A549 (cell line): ENCODE measurements around the gene TIE1. TPM values are rescaled to one million over a fixed set of nuclear protein-coding genes. Genes with fewer than 3 reads are reported as not detected.

Source experiments
- ATAC-seq, 2 experiments: fragments of 200-7000 bp in 1 of 2; fragments of >200 bp in 1 of 2; cut with Nextera tagmentation in 1 of 2; cut with Tn5 transposase in 1 of 2; 3 replicates each; pipeline versions ENCODE4 v1.8.0 to v1.9.1; 2018 to 2020; ENCODE audit warnings: mild to moderate bottlenecking in 1 of 2, moderate library complexity in 1 of 2
- CTCF ChIA-PET: fragments of 300-600 bp; sonication (Branson Sonifier 250); formaldehyde crosslinking; extraction: SDS; loops from one replicate; lab custom pipeline; 2021; ENCODE audit warnings: antibody characterized with exemption, inconsistent platforms; lab: Yijun Ruan, JAX
- POLR2A ChIA-PET: fragments of 350-600 bp; formaldehyde crosslinking; extraction: SDS; loops from one replicate; lab custom pipeline; 2021; ENCODE audit warnings: antibody characterized with exemption, inconsistent platforms; lab: Yijun Ruan, JAX
- DNase-seq, 2 experiments: peaks; one replicate each; pipeline versions ENCODE4 v3.0.0 to v3.0.0-alpha.2; 2011 to 2016; ENCODE audit warnings: low read depth in 1 of 2, low spot score in 1 of 2
- FAIRE-seq: peaks from 2 replicates; lab custom pipeline; 2011; peaks lifted over from hg19 to GRCh38; lab: Jason Lieb, UNC
- H3K27ac ChIP-seq, 2 experiments: fragments of >200 bp; sonication (Bioruptor Twin); formaldehyde crosslinking; 3 replicates each; pipeline ENCODE4 v1.5.1; 2016 to 2017
- H3K4me1 ChIP-seq: fragments of >200 bp; sonication (Bioruptor Twin); formaldehyde crosslinking; 3 replicates; pipeline ENCODE4 v1.6.1; 2016
- H3K4me2 ChIP-seq: fragments of >200 bp; sonication (Bioruptor Twin); formaldehyde crosslinking; 3 replicates; pipeline ENCODE4 v1.6.1; 2016
- H3K4me3 ChIP-seq: fragments of >200 bp; sonication (Bioruptor Twin); formaldehyde crosslinking; 3 replicates; pipeline ENCODE4 v1.5.1; 2016
- H3K9me3 ChIP-seq: fragments of >200 bp; sonication (Bioruptor Twin); formaldehyde crosslinking; 3 replicates; pipeline ENCODE4 v1.6.1; 2016
- CBX2 ChIP-seq: fragments of 200-600 bp; sonication (generic); IDR thresholded peaks from 2 replicates; pipeline ENCODE4 v1.6.1; 2016; ENCODE audit warnings: low read depth, mild to moderate bottlenecking, borderline replicate concordance
- CBX8 ChIP-seq: fragments of 200-600 bp; sonication (generic); IDR thresholded peaks from 2 replicates; pipeline ENCODE4 v1.6.1; 2016
- CEBPB ChIP-seq, 2 experiments: fragments of >200 bp in 1 of 2; sonication (Bioruptor Twin) in 1 of 2; formaldehyde crosslinking in 1 of 2; IDR thresholded peaks; 2 replicates each; pipeline ENCODE4 v1.6.1; 2012 to 2016
- CHD4 ChIP-seq: fragments of 200-600 bp; sonication (generic); IDR thresholded peaks from 2 replicates; pipeline ENCODE4 v1.6.1; 2016; ENCODE audit warnings: antibody characterized with exemption, mild to moderate bottlenecking, borderline replicate concordance
- EHMT2 ChIP-seq: fragments of 200-600 bp; sonication (generic); IDR thresholded peaks from 2 replicates; pipeline ENCODE4 v1.6.1; 2016; ENCODE audit warnings: antibody characterized with exemption, low read depth, mild to moderate bottlenecking, moderate library complexity
- EP300 ChIP-seq, 2 experiments: fragments of >200 bp; sonication (Bioruptor Twin); formaldehyde crosslinking; IDR thresholded peaks; 2 replicates in 1 of 2; 3 replicates in 1 of 2; pipeline ENCODE4 v1.6.1; 2016 to 2017
- HDAC2 ChIP-seq: fragments of 200-600 bp; sonication (generic); IDR thresholded peaks from 2 replicates; pipeline ENCODE4 v1.6.1; 2016
- HOXB5 ChIP-seq: fragments of 250-450 bp; sonication (Bioruptor Pico); IDR thresholded peaks from 2 replicates; pipeline ENCODE4 v1.5.0; 2020; ENCODE audit warnings: mild to moderate bottlenecking, moderate library complexity
- JUN ChIP-seq, 2 experiments: fragments of >200 bp; sonication (Bioruptor Twin); formaldehyde crosslinking; IDR thresholded peaks; 2 replicates in 1 of 2; 3 replicates in 1 of 2; pipeline ENCODE4 v1.6.1; 2016 to 2017
- JUNB ChIP-seq: fragments of >200 bp; sonication (Bioruptor Twin); formaldehyde crosslinking; IDR thresholded peaks from 2 replicates; pipeline ENCODE4 v1.6.1; 2016
- KDM1A ChIP-seq: fragments of 200-600 bp; sonication (generic); IDR thresholded peaks from 2 replicates; pipeline ENCODE4 v1.6.1; 2016; ENCODE audit warnings: low read depth, mild to moderate bottlenecking
- MAFK ChIP-seq: fragments of 450-650 bp; IDR thresholded peaks from 2 replicates; pipeline ENCODE4 v1.6.1; 2014; ENCODE audit not compliant: partially characterized antibody
- MYC ChIP-seq: IDR thresholded peaks from 2 replicates; pipeline ENCODE4 v1.6.1; 2012; ENCODE audit warnings: mild to moderate bottlenecking, inconsistent platforms, low read length, improper control_type of control experiment, borderline replicate concordance
- PBX3 ChIP-seq: IDR thresholded peaks from 2 replicates; pipeline ENCODE4 v1.6.1; 2012
- PHF8 ChIP-seq: fragments of 200-600 bp; sonication (generic); IDR thresholded peaks from 2 replicates; pipeline ENCODE4 v1.6.1; 2016; ENCODE audit warnings: low read depth, mild to moderate bottlenecking, antibody characterized with exemption, moderate library complexity, borderline replicate concordance
- POLR2A ChIP-seq: IDR thresholded peaks from 2 replicates; pipeline ENCODE4 v1.6.1; 2012; ENCODE audit warnings: mild to moderate bottlenecking, low read length
- POLR2AphosphoS2 ChIP-seq: conservative IDR thresholded peaks from 2 replicates; pipeline ENCODE4 v1.6.1; 2012; ENCODE audit warnings: low read length, improper control_type of control experiment, inconsistent platforms
- RAD21 ChIP-seq, 2 experiments: fragments of >200 bp in 1 of 2; sonication (Bioruptor Twin) in 1 of 2; formaldehyde crosslinking in 1 of 2; IDR thresholded peaks in 1 of 2; conservative IDR thresholded peaks in 1 of 2; 2 replicates in 1 of 2; 3 replicates in 1 of 2; pipeline ENCODE4 v1.6.1; 2012 to 2018; ENCODE audit warnings: inconsistent platforms in 1 of 2
- RARB ChIP-seq: fragments of 250-450 bp; sonication (Bioruptor Pico); IDR thresholded peaks from 2 replicates; pipeline ENCODE4 v1.8.0; 2021; ENCODE audit warnings: mild to moderate bottlenecking, moderate library complexity
- RCOR1 ChIP-seq: fragments of 150-350 bp; IDR thresholded peaks from 2 replicates; pipeline ENCODE4 v1.6.1; 2014; ENCODE audit warnings: antibody characterized with exemption, low read length, low read depth
- SMC3 ChIP-seq: fragments of >200 bp; sonication (Bioruptor Twin); formaldehyde crosslinking; IDR thresholded peaks from 3 replicates; pipeline ENCODE4 v1.6.1; 2018; ENCODE audit warnings: inconsistent platforms
- TP53 ChIP-seq: fragments of 250-450 bp; sonication (Bioruptor Pico); IDR thresholded peaks from 2 replicates; pipeline ENCODE4 v1.5.0; 2021; ENCODE audit warnings: mild to moderate bottlenecking, moderate library complexity
- ZSCAN20 ChIP-seq: fragments of 250-450 bp; sonication (Bioruptor Pico); IDR thresholded peaks from 2 replicates; pipeline ENCODE4 v1.8.0; 2022; ENCODE audit warnings: mild to moderate bottlenecking, moderate library complexity
- WGBS: methylation state at CpG from one replicate; pipeline ENCODE4 v1.1.6; 2017; ENCODE audit errors: missing lambda C conversion rate; 5-methylcytosine and 5-hydroxymethylcytosine counted together
- polyA plus RNA-seq, 4 experiments: library from polyadenylated mRNA; depleted of rRNA in 3 of 4; stranded (reverse); fragments of >200 nt; fragmentation: RNase III in 1 of 4; extraction: RNeasy Plus Mini Kit Qiagen cat#74134 plus additional on column Dnase treatment in 1 of 4; gene quantifications; 2 replicates in 3 of 4; 3 replicates in 1 of 4; pipeline ENCODE4 v1.2.3, GENCODE V29; 2011 to 2017
- TF ChIP-seq, protein P1 (sequence below): IDR thresholded peaks from 2 replicates; pipeline ENCODE4 v1.6.1; 2012; ENCODE audit warnings: low read depth, borderline replicate concordance

Gene TIE1
- polyA plus RNA-seq, 2 of the 4 experiments (the other 2 are of a cell fraction) = not detected

- no peak overlapping the region for H3K4me2 ChIP-seq
- peaks cover 2% of the 10 kb centered on the region; the same call in 1 of the 3 replicates for H3K9me3 ChIP-seq
- POLR2A ChIA-PET = no interaction called here
- no peak for TF ChIP-seq RARB (CRISPR knock-in tag)
- no peak for TF ChIP-seq MAFK
- TF ChIP-seq, protein P1, sequence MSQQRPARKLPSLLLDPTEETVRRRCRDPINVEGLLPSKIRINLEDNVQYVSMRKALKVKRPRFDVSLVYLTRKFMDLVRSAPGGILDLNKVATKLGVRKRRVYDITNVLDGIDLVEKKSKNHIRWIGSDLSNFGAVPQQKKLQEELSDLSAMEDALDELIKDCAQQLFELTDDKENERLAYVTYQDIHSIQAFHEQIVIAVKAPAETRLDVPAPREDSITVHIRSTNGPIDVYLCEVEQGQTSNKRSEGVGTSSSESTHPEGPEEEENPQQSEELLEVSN = no peak
- TF ChIP-seq, all 56 proteins: peak for 0
- no peak overlapping the region for H3K27ac ChIP-seq
- H3K4me1 ChIP-seq = no peaks in the 10 kb centered on the region
- DNase-seq = no peak
- 25% methylated on average over 1 of the region's 1 CpG for WGBS
- ATAC-seq = no peak
- CTCF ChIA-PET = interaction anchor here (0.6 kb wide), 1 partner anchor 642 kb away, joined by 3 read pairs; no protein-coding TSS in a partner anchor
- no peak for FAIRE-seq
- no peak overlapping the region for H3K4me3 ChIP-seq
Observed at GRCh38 chr1:43252225-43252624, 48.6 kb upstream of the TIE1 start.

DNA sequence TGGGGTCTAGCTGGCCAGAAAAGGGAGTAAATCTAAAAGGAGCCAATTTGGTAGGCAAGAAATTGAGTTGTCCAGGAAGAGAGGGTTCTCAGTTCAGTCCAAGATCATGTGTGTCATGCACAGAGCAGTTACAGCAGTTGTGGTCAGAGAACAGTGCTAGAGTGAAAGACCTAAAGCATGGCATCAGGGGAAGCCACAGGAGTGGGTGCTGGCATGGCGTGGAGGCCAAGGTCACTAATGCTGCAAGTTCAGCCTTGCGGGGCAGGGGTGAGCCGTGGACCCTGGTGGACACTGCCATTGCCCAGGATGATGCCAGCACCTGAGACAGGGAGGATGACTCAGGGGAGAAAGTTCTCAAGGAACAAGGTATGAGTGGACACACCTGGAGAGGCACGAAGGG is 47.6 kb upstream of the TIE1 start:
- no peaks in the 10 kb centered on the region for H3K4me1 ChIP-seq
- no peak overlapping the region for H3K4me2 ChIP-seq
- DNase-seq (no peak), ATAC-seq (no peak), FAIRE-seq (no peak)
- no peak overlapping the region for H3K4me3 ChIP-seq
- ChIA-PET POLR2A (no interaction called here), CTCF (no interaction called here)
- no peak overlapping the region for H3K27ac ChIP-seq
- TF ChIP-seq TP53 (CRISPR knock-in tag) (no peak), KDM1A (no peak), MYC (no peak), PHF8 (no peak), SMC3 (no peak), CBX2 (no peak), JUN (IDR thresholded peaks at IDR 0.05) (no peak), CEBPB (IDR thresholded peaks at IDR 0.05) (no peak), ZSCAN20 (CRISPR knock-in tag) (no peak), HOXB5 (CRISPR knock-in tag) (no peak), CBX8 (no peak), CHD4 (no peak)
- peaks cover 3% of the 10 kb centered on the region; the same call in 1 of the 3 replicates for H3K9me3 ChIP-seq
- WGBS = 59% methylated on average over 3 of the region's 4 CpGs

- ATAC-seq (no peak), FAIRE-seq (no peak), DNase-seq (no peak)
- CTCF ChIA-PET = interaction anchor here (0.6 kb wide), 1 partner anchor 117 kb away, joined by 3 read pairs; no protein-coding TSS in a partner anchor
- 52% methylated on average over 6 of the region's 8 CpGs for WGBS
- TF ChIP-seq PBX3 (no peak), POLR2AphosphoS2 (no peak), JUNB (no peak), HDAC2 (no peak), EHMT2 (no peak), JUN (IDR thresholded peaks at IDR 0.05) (no peak), KDM1A (no peak), POLR2A (no peak), CBX8 (no peak), PHF8 (no peak), EP300 (IDR thresholded peaks at IDR 0.05) (no peak), RAD21 (conservative IDR thresholded peaks at IDR 0.05 in 1 of 2, IDR thresholded peaks at IDR 0.05 in 1 of 2) (no peak), RCOR1 (no peak)
- Histone ChIP-seq H3K4me3 (no peak overlapping the region), H3K27ac (no peak overlapping the region), H3K9me3 (peaks cover 5% of the 10 kb centered on the region; the same call in 1 of the 3 replicates), H3K4me2 (no peak overlapping the region), H3K4me1 (no peaks in the 10 kb centered on the region)
- POLR2A ChIA-PET = no interaction called here
Observed at GRCh38 chr1:43253876-43254275, 46.9 kb upstream of the TIE1 start.
